T1000 (cell line): Measurements from ENCODE around the gene NT5C3B.
"Not testable (repeated sequence)": the region's sequence is repeated elsewhere in the genome, so short reads cannot be mapped to it uniquely, and the experiment has no call there.

Experiments used
- DNase-seq: peaks from one replicate; lab custom pipeline; 2025; ENCODE audit warnings: mixed read lengths; lab: John Stamatoyannopoulos, UW

The NT5C3B gene

DNA sequence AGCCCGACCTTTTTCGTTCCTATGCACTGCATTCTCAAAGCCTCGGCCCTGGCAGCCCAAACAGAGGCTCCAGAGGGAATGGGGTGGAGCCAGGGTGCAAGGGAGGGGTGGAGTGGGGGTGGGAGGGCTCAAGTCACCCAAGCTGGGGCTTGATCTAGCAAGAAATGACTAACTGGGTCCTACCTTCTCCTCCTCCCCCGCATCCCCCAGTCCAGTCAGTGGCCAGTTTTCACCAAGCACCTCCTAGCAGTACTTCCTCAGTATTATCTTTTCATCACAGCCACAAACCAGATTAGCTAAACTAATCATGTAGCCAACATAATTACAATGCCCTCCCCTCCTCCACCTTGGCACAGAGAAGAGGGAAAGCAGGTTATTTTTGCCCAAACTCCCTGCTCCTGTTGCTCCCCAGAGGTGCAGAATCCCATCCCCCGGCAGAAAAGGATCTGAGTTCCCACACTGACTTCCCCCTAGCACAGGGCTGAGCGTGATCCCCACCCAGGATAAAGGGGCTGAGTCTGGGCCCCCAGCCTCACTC, 51.8 kb downstream of the NT5C3B start:
- DNase-seq = peak; percentile 4

DNA sequence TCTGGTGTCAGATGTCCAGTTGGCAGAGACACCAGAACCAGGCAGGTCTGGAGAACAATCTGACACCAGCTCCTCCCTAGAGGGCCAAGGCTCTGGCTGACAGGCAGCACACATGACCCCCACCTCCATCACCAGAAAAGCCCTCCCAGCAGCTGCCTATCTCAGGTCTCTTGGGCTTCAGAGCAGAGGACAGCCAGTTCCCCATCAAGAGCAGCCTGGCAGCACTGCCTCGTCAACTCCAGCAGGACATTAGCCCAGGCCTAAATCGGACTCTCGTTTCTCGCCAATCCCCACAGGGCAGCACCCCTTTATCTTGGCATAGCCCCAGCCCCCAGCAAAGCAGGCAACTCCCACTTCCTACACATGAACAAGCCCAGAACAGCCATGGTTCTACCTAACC, 53.9 kb downstream of the NT5C3B start:
- no peak for DNase-seq

DNA sequence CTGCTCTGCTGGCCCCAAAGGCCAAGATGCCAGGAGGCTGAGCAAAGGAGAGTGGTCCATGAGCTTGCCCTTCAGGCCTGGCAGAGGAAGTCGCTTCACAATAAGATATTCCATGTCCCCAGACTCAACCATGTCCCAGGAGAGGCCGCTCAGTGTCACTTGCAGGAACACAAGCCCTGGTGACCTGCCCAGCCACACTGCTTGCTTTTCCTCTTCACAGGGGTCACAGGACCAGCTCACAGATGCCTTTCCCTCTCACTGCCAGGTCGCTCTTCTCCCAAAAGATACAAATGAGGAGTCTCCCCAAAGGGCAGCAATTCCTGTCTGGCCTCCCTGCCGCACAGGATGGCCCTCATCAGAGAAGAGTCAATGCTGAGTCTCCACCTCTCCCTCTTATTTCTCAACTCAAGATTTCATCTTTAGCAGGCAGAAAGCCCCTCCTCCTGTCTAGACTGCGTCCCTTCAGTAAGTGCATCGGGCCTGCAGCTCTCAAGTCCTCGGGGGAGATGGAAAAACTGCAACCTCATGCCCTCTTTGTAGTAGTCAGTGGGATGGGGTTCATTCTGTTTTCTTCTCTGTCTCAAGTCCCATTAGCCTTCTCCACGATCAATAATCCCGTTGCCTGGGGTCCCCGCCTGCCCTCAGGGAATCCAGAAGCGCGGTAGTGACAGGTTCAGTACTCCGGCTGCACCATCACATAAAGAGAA, 54.5 kb downstream of the NT5C3B start:
- DNase-seq = no peak

DNA sequence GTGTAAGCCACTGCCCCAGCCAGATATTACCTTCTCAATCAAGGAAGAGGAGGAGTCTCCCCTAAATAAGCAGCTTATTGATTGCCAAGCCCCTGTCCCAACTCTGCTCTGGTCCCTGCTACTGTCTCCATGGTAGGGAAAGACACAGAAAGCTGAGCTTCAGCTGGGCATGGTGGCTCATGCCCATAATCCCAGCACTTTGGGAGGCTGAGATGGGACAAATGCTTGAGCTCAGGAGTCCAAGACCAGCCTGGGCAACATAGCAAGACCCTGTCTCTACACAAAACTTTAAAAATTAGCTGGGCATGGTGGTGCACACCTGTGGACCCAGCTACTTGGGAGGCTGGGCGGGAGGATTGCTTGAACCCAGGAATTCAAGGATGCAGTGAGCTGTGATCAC, 56.1 kb downstream of the NT5C3B start:
- no peak for DNase-seq

DNA sequence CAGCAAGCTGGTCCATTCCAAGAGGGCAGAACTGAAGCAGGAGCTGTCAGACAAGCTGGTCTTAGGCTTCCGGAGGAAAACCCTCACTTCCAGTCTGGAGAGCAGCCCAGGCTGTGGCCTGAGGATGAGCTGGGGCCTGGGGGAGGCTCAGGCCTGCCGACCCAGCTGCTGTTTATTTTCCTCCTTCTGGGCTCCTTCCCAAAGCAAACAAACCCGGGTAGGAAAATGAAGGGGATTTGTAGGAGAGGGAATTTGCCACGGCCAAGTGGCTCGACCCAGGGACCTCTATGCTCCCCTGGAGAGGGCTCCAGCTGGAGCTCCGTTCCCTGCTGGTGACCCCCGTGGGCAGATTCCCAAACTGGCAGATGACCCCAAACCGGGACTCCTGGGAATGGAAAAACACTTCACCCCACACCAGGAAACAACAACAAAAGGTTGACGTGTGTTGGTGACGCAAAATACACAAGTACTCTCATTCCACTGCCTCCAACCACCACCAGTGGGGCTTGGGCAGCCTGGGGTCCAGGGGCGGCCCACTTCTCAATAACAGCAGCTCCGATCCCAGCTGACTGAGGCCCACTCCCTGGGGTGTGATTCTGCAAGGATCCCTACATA, 58.4 kb downstream of the NT5C3B start:
- DNase-seq = peak; percentile 75

DNA sequence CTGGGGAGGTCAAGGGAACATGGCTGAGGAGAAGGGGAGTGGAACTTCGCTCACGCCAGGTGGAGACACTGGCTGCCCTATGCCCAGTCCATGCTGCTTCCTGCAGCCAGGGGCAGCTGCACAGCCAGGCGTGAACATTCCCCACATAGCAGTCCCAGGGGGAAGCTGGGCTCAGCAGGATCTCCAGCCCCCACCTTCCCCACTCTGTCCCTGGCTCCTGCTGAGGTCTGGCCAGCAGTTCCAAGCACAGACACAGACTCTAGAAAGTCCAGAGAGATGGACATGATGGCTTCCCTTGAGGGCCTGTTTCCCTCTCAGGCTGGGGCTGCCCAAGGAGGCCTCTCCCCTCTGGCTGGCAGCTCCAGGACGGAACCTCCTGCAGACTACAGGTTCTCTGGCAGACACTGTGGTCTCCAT, 58.9 kb downstream of the NT5C3B start:
- DNase-seq = no peak

DNA sequence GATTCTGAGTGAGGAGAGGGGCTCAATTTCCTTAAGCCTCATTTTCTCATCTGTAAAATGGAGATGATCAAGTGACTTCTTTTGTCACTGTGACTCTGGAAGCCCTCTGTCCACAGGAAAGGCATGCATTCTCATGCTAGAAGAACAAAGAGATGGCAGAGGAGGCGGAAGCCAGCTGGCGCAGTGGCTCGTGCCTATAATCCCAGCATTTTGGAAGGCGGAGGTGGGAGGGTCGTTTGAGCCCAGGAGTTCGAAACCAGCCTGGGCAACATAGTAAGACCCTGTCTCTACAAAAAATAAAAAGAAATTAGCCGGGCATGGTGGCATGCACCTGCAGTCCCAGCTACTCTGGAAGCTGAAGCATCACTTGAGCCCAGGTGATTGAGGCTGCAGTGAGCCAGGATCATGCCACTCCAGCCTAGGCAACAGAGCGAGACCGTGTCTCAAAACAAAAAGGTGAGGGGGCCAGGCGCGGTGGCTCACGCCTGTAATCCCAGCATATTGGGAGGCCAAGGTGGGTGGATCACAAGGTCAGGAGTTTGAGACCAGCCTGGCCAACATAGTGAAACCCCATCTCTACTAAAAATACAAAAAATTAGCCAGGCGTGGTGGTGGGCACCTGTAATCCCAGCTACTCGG, 59.7 kb downstream of the NT5C3B start:
- DNase-seq = not testable (repeated sequence)

DNA sequence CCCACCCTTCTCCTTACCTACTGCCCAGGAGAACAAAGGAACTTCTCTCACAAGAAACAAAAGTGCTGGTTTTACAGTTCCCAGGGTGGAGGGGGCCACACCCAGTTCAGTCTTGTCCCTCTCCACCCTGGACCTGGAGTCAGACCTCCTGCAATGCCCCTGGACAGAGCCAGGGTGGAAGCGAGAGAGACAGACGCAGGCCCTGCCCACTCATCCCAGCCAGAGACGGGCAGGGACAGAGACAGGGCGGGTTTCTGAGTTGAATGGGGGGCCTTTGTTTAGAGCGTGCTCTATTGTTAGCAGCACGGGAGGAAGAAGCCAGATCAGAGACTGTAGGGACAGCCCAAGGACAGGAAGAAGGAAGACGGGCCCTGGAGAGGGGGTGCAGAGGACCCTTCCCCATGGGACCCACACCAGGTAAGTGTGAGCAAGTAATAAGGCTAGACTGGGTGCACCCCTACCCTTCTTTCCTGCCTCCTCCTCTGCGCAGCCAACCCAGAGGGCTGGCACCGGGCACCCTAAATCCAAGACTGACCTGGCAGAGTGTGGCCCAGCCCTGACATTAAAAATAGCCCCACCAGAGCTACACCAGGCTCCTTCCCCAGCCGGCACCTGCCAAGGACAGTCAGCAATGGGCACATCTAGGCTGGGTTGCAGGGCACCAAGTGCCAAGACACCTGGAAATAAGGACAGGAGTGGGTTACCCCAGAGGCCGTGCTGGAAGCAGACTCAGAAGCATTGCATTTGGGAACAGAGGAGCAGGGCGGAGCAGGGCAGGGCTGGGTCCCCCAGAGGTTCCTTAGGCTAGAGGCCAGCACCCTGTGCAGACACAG, 60.4 kb downstream of the NT5C3B start:
- DNase-seq = no peak
